AG09309 (cell line): ENCODE measurements around the gene WIPI1.
A peak's percentile ranks its signal among the peaks of the same experiment; 100 is the strongest.

Experiments used
- DNase-seq: peaks from one replicate; pipeline ENCODE4 v3.0.0-alpha.2; 2010; ENCODE audit warnings: low read depth
- H3K4me3 ChIP-seq: 2 replicates; pipeline ENCODE4 v1.5.1; 2011; ENCODE audit warnings: mild to moderate bottlenecking, low read depth, low read length, moderate library complexity; ENCODE audit not compliant: control insufficient read depth
- TF ChIP-seq, protein P1 (sequence below): IDR thresholded peaks from 2 replicates; pipeline ENCODE4 v1.5.1; 2011; ENCODE audit warnings: mild to moderate bottlenecking, low read depth, low read length, inconsistent platforms; ENCODE audit not compliant: insufficient read depth, control insufficient read depth; ENCODE audit errors: missing control alignments

WIPI1 gene

GRCh38 chr17:68433211-68433610 is 24.1 kb downstream of the WIPI1 start:
- no peak overlapping the region for H3K4me3 ChIP-seq
- no peak for DNase-seq
- TF ChIP-seq, protein P1, sequence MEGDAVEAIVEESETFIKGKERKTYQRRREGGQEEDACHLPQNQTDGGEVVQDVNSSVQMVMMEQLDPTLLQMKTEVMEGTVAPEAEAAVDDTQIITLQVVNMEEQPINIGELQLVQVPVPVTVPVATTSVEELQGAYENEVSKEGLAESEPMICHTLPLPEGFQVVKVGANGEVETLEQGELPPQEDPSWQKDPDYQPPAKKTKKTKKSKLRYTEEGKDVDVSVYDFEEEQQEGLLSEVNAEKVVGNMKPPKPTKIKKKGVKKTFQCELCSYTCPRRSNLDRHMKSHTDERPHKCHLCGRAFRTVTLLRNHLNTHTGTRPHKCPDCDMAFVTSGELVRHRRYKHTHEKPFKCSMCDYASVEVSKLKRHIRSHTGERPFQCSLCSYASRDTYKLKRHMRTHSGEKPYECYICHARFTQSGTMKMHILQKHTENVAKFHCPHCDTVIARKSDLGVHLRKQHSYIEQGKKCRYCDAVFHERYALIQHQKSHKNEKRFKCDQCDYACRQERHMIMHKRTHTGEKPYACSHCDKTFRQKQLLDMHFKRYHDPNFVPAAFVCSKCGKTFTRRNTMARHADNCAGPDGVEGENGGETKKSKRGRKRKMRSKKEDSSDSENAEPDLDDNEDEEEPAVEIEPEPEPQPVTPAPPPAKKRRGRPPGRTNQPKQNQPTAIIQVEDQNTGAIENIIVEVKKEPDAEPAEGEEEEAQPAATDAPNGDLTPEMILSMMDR: no peak

- H3K4me3 ChIP-seq: no peak overlapping the region
- TF ChIP-seq, protein P1: no peak
- no peak for DNase-seq
These were observed 25.0 kb downstream of the WIPI1 start for GRCh38 chr17:68432086-68432864.

- no peak for DNase-seq
- H3K4me3 ChIP-seq: no peak overlapping the region
- TF ChIP-seq, protein P1: peak; percentile 33
These were observed 25.6 kb downstream of the WIPI1 start for GRCh38 chr17:68431661-68432071.

- H3K4me3 ChIP-seq: no peak overlapping the region
- DNase-seq: no peak
- TF ChIP-seq, protein P1: no peak
These were observed 26.2 kb downstream of the WIPI1 start for GRCh38 chr17:68431045-68431608.

GRCh38 chr17:68429881-68430280 is 27.4 kb downstream of the WIPI1 start:
- TF ChIP-seq, protein P1: no peak
- DNase-seq: no peak
- H3K4me3 ChIP-seq: no peak overlapping the region

- no peak overlapping the region for H3K4me3 ChIP-seq
- TF ChIP-seq, protein P1: no peak
- DNase-seq: no peak
These were observed 28.7 kb downstream of the WIPI1 start for GRCh38 chr17:68428498-68429172.
